Erythroblast (primary cell): ENCODE measurements around the gene CBARP.

Source experiments
- DNase-seq, 2 experiments: peaks; one replicate each; lab custom pipeline; 2025; lab: John Stamatoyannopoulos, UW
- GATA1 ChIP-seq: IDR thresholded peaks from 2 replicates; pipeline ENCODE4 v1.6.1; 2011; ENCODE audit warnings: low read depth, mild to moderate bottlenecking, control low read depth, low read length, moderate library complexity
- POLR2A ChIP-seq: IDR thresholded peaks from 2 replicates; pipeline ENCODE4 v1.6.1; 2011; ENCODE audit warnings: mild to moderate bottlenecking, low read length

Gene CBARP

DNA sequence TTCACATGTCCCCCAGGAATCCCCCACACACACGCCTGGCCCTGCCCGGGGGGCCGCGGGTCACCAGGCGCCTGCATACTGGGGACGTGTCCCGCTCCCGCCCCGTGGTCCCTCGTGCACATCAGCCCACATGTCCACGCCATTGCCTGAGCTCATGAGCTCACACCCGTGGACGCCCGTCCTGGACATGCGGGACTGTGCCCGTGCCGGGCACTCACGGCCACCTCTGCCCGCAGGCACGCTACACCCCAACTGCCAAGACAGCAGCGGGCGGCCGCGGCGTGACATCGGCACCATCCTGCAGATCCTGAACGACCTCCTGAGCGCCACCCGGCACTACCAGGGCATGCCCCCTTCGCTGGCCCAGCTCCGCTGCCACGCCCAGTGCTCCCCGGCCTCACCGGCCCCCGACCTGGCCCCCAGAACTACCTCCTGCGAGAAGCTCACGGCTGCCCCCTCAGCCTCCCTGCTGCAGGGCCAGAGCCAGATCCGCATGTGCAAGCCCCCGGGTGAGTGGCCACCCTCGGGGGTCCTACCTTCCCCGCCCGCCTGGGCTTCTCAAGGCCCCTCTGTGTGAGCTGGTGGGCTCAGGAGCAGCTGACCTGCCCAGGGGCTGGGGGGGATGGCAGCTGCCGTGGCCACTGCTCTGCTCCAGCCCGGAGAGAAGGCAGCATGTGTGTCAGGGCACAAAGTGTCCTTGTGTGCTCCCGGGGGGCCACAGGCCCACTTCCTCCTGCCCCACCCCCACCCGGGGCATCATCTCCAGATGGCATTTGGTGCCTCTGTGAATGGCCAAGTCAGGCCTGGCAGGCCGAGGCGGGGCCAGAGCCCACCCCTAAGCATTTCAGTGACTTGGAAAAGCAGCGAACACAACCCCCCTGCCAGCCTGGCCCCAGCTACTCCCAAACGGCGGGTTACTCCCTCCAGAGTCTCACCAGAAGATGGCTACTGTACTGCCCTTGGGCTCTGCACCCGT, 17.7 kb upstream of the CBARP start:
- DNase-seq: no peak
- no peak for TF ChIP-seq GATA1
- no peak for TF ChIP-seq POLR2A

DNA sequence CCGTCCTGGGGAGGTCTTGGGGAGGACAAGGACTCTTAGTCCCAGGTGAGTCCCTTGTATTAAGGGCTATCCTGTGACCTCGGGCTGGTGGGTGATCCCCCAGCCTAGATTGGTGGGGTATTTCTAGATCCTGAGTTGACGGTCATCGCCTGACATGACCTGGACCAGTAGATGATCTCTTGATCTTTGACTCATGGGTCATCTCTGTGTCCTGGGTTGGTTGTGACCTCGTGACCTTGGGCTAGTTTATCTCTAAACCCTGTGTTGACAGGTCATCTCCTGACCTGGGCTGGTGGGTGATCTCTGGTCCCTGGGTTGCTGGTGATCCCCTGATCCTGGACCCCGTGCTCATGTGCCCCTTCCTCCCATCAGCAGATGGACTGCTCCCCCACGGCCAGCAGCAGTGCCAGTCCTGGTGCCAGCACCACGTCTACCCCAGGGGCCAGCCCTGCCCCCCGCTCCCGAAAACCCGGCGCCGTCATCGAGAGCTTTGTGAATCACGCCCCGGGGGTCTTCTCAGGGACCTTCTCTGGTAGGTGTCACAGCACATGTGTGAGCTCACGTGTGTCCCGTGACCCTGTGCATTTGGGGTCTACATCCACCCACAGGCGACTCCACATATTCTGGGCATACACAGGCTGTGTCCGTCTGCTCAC, 16.9 kb upstream of the CBARP start:
- no peak for TF ChIP-seq GATA1
- no peak for TF ChIP-seq POLR2A
- no peak for DNase-seq

DNA sequence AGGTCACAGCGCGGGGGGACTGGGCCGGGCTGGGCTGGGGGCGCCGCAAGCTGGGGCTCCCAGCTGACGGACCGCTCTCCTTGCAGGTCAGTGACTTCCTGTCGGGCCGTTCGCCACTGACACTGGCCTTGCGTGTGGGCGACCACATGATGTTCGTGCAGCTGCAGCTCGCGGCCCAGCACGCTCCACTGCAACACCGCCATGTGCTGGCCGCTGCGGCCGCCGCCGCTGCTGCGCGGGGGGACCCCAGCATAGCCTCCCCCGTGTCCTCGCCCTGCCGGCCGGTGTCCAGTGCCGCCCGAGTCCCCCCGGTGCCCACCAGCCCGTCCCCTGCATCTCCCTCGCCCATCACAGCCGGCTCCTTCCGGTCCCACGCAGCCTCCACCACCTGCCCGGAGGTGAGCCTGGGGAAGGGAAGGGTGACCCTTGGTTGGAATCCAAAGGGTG, 16.3 kb upstream of the CBARP start:
- DNase-seq: no peak
- TF ChIP-seq GATA1 (no peak), POLR2A (no peak)

DNA sequence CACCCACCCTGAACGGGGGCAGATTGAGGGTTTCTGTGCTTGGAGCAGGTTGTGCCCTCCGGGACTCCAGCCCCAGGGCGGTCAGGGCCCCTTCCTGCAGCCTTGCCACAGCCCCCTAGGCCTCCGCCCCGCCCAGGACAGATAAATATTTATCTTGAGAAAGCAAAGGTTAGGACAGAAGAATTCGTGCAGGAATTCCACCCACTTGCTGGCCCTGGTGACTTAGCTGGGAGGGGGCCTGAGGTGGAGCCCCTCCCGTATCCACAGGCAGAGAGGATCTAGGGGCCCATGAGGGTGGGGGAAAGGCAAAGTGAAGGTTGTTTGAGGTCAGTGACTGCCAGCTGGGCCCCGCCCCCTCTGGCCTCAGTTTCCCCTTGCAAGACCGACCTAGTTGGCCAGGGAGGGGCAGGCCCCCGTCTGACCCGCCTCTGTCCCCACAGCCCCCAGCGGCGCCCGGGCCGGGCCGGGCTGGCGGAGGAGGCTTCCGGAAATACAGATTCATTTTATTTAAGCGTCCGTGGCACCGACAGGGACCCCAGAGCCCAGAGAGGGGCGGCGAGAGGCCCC, 15.8 kb upstream of the CBARP start:
- TF ChIP-seq POLR2A (no peak), GATA1 (no peak)
- DNase-seq: peak; percentile 84 to 89

DNA sequence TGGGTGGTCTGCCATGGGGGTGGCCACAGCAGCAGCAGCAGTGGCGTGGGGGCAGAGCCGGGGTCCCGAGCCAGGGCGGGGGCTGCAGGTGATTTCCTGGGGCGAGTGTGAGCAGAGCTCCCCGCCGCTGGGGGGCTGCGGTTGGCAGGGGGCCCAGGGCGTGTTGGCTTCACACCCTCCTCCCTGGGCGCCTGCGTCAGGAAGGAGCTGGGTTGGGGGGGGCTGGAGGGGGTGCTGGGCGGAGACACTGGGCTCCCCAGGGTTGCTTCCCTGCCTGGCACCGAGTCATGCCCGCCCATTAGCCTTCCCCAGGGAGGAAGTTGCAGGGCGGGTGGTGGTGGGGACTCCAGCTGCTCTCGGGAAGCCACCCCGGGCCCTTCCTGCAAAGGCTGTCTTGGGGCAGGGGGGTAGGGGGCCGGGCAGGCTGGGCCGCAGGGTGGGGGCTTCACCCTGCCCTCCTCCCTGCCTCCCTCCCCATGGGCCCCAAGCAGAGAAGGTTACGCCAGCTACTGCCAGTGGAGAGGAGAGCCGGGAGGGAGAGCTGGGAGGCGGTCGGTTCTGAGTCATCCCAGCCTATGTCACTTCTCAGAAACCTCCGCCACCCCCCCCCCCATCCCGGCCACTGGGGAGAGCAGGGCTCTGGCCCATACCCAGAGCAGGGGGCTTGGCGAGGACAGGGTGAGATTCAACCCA, 15.2 kb upstream of the CBARP start:
- TF ChIP-seq GATA1 (no peak), POLR2A (no peak)
- peak; percentile 84 to 91 for DNase-seq

DNA sequence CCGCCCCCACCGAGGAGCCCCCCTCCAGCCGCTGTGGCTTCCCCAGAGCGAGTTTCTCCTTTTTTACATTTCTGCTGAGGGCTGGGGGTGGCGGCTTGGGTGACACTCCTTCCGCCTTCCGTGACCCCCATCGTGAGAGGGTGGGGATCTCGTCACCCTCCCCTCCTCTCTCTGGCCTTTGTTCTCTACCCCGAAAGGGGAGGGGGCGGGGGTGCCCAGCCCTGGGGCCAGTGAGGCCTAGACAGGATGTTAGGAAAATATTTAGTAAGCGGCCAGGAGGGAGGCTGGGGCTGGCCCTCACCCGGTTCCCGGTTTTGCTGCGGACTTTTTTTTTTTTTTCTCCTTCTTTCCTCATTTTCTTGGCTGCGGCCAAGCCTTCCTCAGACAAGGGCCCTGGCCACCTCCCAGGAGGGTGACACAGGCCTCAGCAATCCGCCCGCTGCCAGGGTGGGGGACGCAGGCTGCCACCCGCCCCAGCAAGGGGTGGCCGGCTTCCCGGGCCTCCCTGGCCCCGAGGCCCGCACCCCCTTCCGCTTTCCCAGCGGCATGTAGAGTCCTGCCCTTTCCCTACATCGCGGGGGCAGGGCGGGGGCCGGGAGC, 14.5 kb upstream of the CBARP start:
- DNase-seq: peak; percentile 67 to 80

DNA sequence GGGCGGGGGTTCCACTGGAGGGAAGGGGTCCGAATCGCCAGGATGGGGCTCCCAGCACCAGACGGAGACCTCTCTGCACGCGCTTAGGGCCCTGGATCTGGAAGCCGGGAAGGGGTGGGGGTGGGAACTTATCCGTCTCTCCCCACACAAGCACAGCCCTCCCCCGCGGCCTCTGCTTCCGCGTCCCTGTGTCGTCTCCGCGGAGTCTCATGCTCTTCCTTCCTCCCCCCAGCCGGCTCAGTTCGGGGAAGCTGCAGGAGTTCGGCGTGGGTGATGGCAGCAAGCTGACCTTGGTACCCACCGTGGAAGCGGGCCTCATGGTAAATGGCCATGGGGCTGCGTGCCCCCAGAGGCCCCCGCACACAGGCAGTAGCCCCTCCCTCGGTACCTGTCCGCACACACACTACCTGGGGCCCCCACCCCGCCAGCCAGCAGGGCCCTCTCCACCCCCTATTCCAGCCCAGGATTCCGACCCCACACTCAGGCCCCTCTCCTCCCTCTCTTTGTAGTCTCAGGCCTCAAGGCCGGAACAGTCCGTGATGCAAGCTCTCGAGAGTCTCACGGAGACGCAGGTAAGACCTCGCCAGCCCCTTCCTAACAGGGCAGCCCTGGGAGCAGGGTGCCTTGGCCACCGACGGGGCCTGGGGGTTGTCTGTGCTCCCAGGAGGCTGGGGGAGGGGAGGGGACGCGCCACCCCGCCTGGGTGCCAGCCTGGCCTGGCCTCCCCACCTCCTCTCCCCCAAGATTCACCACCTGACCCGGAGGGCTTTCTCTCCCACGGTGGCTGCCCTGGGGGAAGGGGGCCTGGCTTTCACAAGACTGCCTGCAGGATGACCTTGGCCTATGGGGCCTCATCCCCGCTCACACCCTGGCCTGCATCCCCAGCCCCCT, 13.8 kb upstream of the CBARP start:
- peak; percentile 75 to 81 for DNase-seq

More for the DNA sequence above, 14.5 kb upstream of the CBARP start:
- TF ChIP-seq GATA1 (no peak), POLR2A (peak; percentile 10)

DNA sequence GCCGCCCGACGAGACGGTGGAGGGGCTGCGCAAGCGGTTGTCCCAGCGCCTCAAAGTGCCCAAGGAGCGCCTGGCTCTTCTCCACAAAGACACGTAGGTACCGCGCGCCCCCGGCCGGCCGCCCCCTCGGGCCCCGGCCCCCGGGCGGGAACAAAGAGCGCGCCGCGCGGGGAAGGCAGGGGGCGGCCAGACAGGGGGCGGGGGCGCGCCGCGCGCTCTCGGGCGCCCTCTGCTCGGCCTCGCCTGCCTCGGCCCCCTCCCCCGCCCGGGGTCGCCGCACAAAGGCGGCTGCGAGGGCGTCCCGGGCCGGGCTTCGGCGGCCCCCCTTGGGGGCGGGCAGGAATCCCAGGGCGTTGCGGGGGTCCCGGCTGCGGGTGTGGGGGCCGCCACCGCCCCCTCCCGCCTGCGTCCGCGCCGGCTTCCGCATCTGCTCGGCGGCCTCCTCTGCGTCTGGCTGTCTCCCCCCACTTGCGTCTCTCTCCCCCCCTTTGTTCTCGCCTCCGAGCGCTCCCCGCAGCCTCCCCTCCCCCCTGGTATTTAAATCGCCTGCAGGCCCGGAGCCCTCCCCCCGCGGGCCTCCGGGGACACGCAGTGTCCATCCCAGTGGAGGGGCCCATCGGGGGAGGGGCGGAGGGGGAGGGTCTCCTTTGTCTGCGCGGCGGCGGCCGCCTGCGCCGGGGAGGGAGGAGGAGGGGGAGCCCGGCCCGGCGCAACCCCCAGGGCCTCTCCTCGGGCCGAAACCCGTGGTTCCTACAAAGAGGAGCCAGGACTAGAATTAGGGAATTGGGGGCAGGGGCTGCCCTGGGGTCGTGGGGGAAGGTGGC, 12.8 kb upstream of the CBARP start:
- DNase-seq: peak; percentile 71 to 74
- TF ChIP-seq GATA1 (no peak), POLR2A (no peak)

More for the DNA sequence above, 13.8 kb upstream of the CBARP start:
- peak; percentile 13 for TF ChIP-seq POLR2A
- TF ChIP-seq GATA1: no peak

DNA sequence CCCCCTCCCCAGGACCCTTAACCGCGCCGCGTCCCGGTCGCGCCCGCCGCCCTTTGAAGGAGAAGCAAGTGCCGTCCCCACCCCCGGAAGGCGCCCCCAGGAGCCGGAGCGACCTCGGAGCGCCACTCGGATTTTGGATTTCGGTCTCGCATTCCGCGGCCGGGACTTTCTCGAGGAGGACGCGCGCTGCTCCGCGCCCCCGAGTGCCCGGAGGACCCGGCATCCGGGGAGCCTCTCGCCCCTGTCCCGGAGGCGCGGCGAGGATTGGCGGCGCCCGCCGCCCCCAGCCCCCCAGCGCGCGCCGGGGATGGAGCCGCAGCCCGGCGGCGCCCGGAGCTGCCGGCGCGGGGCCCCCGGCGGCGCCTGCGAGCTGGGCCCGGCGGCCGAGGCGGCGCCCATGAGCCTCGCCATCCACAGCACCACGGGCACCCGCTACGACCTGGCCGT, 12.2 kb upstream of the CBARP start:
- no peak for DNase-seq
- peak; percentile 26 for TF ChIP-seq POLR2A
- no peak for TF ChIP-seq GATA1

DNA sequence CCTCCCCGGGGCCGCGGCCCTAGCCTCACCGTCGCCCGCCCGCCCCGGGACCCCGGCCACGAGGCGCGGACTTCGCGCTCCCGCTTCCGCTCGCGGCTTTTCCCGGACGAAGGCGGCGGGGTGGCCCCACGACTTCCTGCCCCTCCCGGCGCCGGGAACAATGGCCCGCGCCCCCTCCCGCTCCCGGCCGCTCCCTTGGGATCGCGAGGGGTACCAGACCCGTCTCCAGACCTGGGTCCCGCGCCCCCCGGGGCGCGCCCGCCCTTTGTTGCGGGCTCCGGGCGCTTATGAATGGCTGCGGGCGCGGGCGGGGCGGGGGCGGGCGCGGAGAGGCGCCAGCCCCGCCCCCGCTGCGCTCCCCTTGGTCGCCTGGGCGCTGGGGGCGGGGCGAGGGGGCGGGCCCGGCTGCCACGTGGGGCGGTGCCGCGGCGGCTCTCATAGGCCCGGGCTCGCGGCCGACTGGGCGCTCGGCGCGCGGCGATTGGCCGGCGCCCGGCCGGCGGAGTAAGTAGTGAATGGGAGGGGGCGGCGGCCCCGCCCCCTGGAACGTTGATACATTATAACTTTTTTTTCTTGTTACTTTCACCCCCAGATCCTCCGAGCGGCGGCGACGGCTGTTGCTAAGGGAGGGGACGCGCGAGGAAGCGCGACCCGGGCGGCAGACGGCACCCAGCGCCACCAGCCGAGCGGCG, 11.6 kb upstream of the CBARP start:
- peak; percentile 96 to 99 for DNase-seq
- peak; percentile 83 for TF ChIP-seq POLR2A
- TF ChIP-seq GATA1: no peak

DNA sequence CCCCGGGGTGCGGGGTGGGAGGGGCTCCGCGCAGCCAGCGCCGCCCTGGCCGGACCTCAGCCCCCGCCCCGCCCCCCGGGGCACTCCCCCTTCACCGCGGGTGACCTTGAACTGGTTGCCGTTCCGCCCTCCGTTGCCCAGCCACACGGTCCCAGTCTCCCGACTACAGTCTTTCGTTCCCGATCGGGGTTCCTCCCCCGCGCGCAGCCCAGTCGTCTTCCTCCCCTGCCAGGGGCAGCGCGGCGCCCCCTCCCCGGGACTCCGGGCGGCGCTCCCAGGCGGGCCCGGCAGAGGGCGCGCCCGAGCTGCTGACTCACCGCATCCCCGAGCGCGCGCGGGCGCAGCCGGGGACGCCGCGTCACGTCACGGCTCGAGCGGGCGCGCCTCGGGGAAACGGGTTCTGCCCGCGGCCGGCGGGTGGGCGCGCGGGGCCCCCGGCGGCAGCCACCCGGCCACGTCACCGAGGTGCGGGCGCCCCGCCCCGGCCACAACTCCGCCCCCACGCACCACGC, 11.0 kb upstream of the CBARP start:
- peak; percentile 88 to 93 for DNase-seq
- no peak for TF ChIP-seq POLR2A
- TF ChIP-seq GATA1: no peak
